Effector memory CD8-positive, alpha-beta T cell (primary cell): ENCODE data around the gene PRKCG.
A peak's percentile ranks its signal among the peaks of the same experiment; 100 is the strongest.
"Not testable (repeated sequence)": the region's sequence is repeated elsewhere in the genome, so short reads cannot be mapped to it uniquely, and the experiment has no call there.

Source experiments
- ATAC-seq: fragments of 150-1000 bp; cut with Tn5 transposase; replicated peaks from 2 replicates; pipeline ENCODE4 v1.10.0; 2021; ENCODE audit warnings: mild to moderate bottlenecking, moderate library complexity
- DNase-seq, 3 experiments: peaks; one replicate each; pipeline ENCODE4 v3.0.0; 2021
- H3K27ac Mint-ChIP-seq, 2 donors: one replicate each; pipeline ENCODE4 v1.8.0; 2022; ENCODE audit warnings: mild to moderate bottlenecking in 2 of 2, mixed read lengths in 2 of 2, moderate library complexity in 2 of 2
- H3K27me3 Mint-ChIP-seq, 2 donors: one replicate each; pipeline ENCODE4 v1.8.0; 2022; ENCODE audit warnings: mixed read lengths in 2 of 2
- H3K36me3 Mint-ChIP-seq: one replicate; pipeline ENCODE4 v1.8.0; 2022; ENCODE audit warnings: mild to moderate bottlenecking, moderate library complexity, mixed read lengths; ENCODE audit not compliant: insufficient read depth
- H3K4me1 Mint-ChIP-seq, 2 donors: one replicate each; pipeline ENCODE4 v1.8.0; 2022; ENCODE audit warnings: low read depth in 2 of 2, mixed read lengths in 2 of 2
- H3K4me3 Mint-ChIP-seq, 2 donors: one replicate each; pipeline ENCODE4 v1.8.0; 2022; ENCODE audit warnings: mild to moderate bottlenecking in 2 of 2, mixed read lengths in 2 of 2, moderate library complexity in 2 of 2
- H3K9me3 Mint-ChIP-seq, 2 donors: one replicate each; pipeline ENCODE4 v1.8.0; 2022; ENCODE audit warnings: mixed read lengths in 2 of 2

The PRKCG gene

GRCh38 chr19:53945441-53945840 is 63.4 kb downstream of the PRKCG start:
- H3K4me3 Mint-ChIP-seq: no peak overlapping the region
- peaks cover 0 to 5% of the 10 kb centered on the region in 2 donors for H3K4me1 Mint-ChIP-seq
- peaks cover 48 to 70% of the 10 kb centered on the region in 2 donors for H3K27me3 Mint-ChIP-seq
- H3K36me3 Mint-ChIP-seq: peaks cover 5% of the 10 kb centered on the region
- no peak for DNase-seq
- H3K9me3 Mint-ChIP-seq: peaks cover 0 to 8% of the 10 kb centered on the region in 2 donors
- H3K27ac Mint-ChIP-seq: no peak overlapping the region
- ATAC-seq: no peak

- Mint-ChIP-seq H3K4me1 (peaks cover 0 to 5% of the 10 kb centered on the region in 2 donors), H3K27ac (no peak overlapping the region), H3K27me3 (peaks cover 45 to 65% of the 10 kb centered on the region in 2 donors), H3K9me3 (peaks cover 0 to 8% of the 10 kb centered on the region in 2 donors), H3K4me3 (no peak overlapping the region), H3K36me3 (peaks cover 5% of the 10 kb centered on the region)
- ATAC-seq (no peak), DNase-seq (no peak)
Observed at GRCh38 chr19:53945998-53946397, 64.0 kb downstream of the PRKCG start.

- H3K27ac Mint-ChIP-seq: peak overlapping the region in 1 of 2 donors; percentile 80
- H3K4me1 Mint-ChIP-seq: peaks cover 0 to 2% of the 10 kb centered on the region in 2 donors
- H3K27me3 Mint-ChIP-seq: peaks cover 39 to 64% of the 10 kb centered on the region in 2 donors
- no peak for ATAC-seq
- no peak for DNase-seq
- H3K36me3 Mint-ChIP-seq: peaks cover 2% of the 10 kb centered on the region
- no peak overlapping the region for H3K4me3 Mint-ChIP-seq
- H3K9me3 Mint-ChIP-seq: peaks cover 0 to 5% of the 10 kb centered on the region in 2 donors
Observed at GRCh38 chr19:53947624-53948023, 65.6 kb downstream of the PRKCG start.

- H3K27ac Mint-ChIP-seq, H3K4me3 Mint-ChIP-seq, H3K36me3 Mint-ChIP-seq, ATAC-seq, DNase-seq, H3K9me3 Mint-ChIP-seq, H3K4me1 Mint-ChIP-seq: not testable (repeated sequence)
- H3K27me3 Mint-ChIP-seq: peaks cover 35 to 60% of the 10 kb centered on the region in 2 donors
Observed at GRCh38 chr19:53948611-53949010, 66.6 kb downstream of the PRKCG start.

- Mint-ChIP-seq H3K36me3 (no peaks in the 10 kb centered on the region), H3K9me3 (no peaks in the 10 kb centered on the region), H3K27ac (no peak overlapping the region), H3K4me1 (no peaks in the 10 kb centered on the region), H3K27me3 (peaks cover 41 to 59% of the 10 kb centered on the region in 2 donors), H3K4me3 (no peak overlapping the region)
- DNase-seq (no peak), ATAC-seq (no peak)
Observed at GRCh38 chr19:53951436-53951835, 69.4 kb downstream of the PRKCG start.

GRCh38 chr19:53951947-53952346 is 70.0 kb downstream of the PRKCG start:
- Mint-ChIP-seq H3K4me3 (no peak overlapping the region), H3K27me3 (peaks cover 44 to 60% of the 10 kb centered on the region in 2 donors), H3K9me3 (no peaks in the 10 kb centered on the region), H3K4me1 (no peaks in the 10 kb centered on the region), H3K36me3 (no peaks in the 10 kb centered on the region), H3K27ac (no peak overlapping the region)
- DNase-seq (no peak), ATAC-seq (no peak)

GRCh38 chr19:53953383-53953782 is 71.4 kb downstream of the PRKCG start:
- Mint-ChIP-seq H3K27me3 (peaks cover 48 to 63% of the 10 kb centered on the region in 2 donors), H3K4me3 (no peak overlapping the region), H3K4me1 (no peaks in the 10 kb centered on the region), H3K9me3 (no peaks in the 10 kb centered on the region), H3K36me3 (no peaks in the 10 kb centered on the region), H3K27ac (no peak overlapping the region)
- DNase-seq (no peak), ATAC-seq (no peak)
